DMS79 (cell line): ENCODE measurements around the gene STBD1.
"Not testable (repeated sequence)": the region's sequence is repeated elsewhere in the genome, so short reads cannot be mapped to it uniquely, and the experiment has no call there.

Source experiments
- DNase-seq: peaks from one replicate; lab custom pipeline; 2025; lab: John Stamatoyannopoulos, UW

STBD1 gene

DNA sequence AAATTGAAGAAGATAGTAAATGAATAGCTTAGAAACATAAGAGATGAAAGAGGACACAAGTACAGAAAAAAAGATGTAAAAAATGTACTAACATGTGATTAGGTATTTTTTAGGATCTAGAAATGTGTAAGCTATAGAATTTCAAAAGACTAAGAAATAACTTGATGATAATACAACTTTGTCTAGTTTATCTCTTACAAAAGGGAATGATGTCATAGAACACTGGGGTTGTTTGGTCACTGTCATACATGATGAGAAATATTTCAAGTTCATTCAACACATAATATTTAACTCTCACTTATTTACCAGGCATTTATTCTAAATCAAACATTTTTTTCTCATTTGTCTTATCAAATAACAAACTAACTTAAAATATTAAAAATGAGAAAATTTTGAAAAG is 18.5 kb downstream of the STBD1 start:
- no peak for DNase-seq

DNA sequence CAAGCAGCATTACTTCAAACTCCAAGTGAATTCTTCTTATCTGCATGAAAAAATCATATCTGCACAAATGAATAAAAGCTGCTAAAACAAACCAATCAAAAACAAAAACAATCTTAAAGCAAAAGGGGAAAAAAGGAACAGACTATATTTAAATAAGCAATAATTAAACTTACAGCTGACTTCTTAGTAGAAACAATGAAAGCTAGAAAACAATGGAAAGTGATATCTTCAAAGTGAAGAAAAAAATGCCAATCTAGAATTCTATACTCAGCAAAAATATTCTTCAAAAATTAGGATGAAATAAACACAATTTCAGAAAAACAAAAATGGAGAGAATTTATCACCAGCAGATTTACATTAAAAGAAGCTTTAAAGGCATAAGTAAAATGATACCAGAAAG is 20.0 kb downstream of the STBD1 start:
- DNase-seq: no peak

DNA sequence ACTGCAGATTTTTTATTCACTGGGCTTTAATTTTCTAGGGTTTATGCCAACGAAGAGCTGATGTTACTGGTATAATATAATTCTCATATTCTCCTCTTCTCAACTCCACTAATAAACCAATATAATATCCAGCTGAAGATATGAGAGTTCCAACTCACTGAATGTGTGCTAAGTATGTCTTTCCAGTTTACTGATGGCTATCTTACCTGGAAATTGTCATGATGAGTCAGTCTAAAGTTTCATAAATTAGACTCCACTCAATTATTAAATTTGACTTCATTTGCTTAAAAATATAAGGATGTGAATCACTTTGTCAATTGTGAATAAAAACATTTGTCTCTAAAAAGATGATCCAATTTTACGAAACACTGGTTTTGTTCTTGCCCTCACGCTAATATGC is 28.4 kb downstream of the STBD1 start:
- no peak for DNase-seq

DNA sequence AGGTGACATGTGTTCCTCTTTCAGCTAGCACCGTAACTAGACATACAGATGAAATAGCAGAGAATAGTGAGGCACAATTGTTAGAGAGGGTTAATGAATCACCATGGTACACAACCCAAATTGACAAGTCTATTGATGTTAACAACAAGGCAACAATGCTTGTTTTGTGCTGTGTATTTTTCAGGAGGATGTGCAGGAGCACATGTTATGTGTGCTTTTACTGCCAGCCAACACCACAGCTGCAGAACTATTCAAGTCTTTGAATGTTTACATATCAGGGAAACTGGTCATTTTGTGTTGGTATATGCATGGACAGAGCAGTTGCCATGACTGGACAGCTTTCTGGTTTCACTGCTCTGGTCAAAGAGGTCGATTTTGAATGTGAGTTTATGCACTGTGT is 32.8 kb downstream of the STBD1 start:
- no peak for DNase-seq

DNA sequence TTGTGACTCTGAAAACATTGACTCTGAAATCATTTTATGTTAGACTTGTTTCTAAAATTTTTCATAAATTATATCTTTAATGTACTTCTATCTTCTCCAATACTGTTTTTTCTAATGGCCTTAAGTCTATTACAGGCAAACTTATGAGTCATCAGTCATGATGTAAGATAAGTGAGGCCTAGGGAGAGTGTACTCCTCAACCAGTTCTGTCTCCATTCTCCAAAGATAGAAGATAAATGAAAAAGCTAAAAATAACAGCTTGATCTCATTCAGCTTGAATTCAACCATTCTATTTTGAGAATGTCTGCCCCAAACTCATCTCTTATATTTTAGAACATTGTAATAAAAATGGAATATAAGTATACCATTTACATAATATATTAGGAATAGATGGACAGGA is 34.5 kb downstream of the STBD1 start:
- DNase-seq: no peak

DNA sequence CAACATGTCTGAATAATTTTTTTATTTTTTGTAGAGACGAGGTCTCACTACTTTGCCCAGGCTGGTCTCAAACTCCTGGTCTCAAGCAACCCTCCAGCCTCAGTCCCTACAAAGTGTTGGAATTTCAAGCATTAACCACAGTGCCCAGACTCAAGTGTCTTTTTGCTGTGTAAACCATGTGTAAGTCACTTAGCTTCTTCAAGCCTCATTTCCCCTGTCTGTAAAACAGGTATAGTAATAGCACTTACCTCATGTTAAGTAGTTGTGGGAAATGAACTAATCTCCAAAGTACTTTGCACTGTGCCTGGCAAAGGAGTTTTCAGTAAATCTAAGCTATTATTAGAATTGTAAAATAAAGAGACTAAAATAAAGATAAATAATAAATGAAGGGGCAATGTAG is 35.7 kb downstream of the STBD1 start:
- peak; percentile 92 for DNase-seq

DNA sequence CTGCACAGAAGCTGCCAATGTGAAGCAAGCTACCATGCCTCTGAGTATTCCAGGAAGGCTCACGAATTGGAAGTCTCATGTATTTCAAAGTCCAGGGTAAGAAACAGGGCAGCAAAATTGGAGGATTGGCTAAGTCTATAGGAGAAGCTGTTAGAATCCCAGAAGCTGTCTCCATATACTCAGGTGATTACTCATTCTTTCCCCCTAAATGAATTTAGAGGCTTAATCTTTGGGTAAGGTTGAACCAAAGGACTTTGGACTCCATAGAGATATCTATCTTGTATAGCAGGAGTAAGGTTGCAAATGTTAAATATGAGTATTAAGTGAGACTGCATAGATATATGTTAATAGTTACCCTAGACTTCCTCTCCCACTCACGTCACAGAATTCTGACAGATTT is 36.3 kb downstream of the STBD1 start:
- no peak for DNase-seq

DNA sequence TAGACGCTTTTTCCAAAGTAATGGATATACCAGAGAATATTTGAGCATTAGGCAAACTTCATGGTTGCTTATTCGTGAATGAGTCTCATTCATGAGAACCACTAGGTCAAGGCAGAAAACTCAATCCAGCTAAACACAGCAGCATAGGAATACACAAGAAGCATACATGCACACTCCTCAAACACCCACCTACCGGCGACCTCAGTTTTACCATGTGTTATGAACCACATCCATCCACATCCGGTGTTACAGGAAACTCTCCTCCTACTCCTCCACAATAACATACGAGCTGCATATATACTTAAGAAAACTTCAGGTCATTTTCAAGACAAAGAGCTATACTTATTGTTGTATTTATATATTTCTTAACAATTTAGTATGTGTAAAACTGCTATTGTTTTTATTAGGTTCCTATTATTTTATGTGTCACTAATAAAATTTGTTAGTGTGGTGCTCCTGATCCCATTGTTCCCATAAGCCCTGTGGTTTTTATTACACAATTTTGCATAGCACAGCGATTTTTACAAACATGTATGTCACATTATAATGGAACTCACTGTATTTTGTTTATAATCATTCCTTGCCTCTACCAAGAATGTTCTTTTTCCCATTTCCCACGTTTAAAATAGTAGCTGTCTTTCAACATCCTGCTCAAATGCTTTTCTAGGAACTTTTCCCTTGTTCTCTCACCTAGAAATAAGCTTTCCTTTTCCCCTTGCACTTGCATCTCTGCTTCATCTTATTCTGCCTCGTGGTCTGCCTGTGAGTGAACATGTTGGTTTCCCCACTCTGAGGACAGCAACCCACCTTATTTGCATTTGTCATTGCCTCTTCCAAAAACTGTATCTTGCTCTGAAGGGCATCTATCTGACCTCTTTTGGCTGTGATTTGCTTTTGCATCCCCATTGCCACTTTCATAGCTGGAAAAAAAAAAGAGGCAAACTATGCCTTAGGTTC is 48.3 kb downstream of the STBD1 start:
- DNase-seq: no peak

DNA sequence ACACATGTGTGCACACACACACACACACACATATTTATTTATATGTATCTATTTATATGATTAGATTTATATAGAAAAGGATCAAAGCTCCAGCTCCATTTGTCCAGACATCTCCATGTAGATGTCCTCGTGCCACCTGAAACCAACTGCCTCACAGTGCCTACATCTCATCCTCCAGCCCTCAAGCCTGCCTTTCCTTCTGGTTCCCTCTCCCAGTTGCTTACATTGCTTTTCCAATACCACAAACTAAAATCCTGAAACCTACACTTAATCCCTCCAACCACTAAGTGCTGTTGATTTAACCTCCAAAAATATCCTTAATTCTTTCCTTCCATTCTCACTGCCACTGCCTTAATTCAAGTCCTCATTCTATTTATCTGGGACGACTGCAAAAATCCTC is 51.4 kb downstream of the STBD1 start:
- DNase-seq: no peak

DNA sequence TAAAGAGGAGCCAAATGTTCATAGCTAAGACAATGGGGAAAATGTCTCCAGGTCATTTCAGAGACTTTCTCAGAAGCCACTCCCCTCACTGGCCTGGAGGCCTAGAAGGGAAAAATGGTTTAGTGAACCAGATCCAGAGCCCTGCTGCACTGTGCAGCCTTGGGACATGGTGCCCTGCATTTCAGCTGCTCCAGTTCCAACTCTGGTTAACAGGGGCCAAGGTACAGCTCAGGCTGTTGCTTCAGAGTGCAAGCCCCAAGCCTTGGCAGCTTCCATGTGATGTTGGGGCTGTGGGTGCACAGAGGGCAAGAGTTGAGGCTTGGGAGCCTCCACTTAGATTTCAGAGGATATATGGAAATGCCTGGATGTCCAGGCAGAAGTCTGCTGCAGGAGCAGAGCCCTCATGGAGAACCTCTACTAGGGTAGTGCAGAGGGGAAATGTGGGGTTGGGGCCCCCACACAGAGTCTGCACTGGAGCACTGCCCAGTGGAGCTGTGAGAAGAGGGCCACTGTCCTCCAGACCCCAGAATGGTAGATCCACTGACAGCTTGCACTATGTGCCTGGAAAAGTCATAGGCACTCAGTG is 53.4 kb downstream of the STBD1 start:
- DNase-seq: not testable (repeated sequence)
